K562 (cell line): ENCODE data around the gene CACNA1S. TPM values are rescaled to one million over a fixed set of nuclear protein-coding genes. Genes with fewer than 3 reads are reported as not detected.
A peak's percentile ranks its signal among the peaks of the same experiment; 100 is the strongest.

Experiments
- CBFB ChIP-seq: sonication (generic); formaldehyde crosslinking; IDR thresholded peaks from 2 replicates; pipeline ENCODE4 v1.4.0; 2020; ENCODE audit warnings: mild to moderate bottlenecking, missing genetic modification reagents
- CREM ChIP-seq: IDR thresholded peaks from 2 replicates; pipeline ENCODE4 v1.6.1; 2014; ENCODE audit warnings: antibody characterized with exemption, low read depth
- GTF2B ChIP-seq: IDR thresholded peaks from 2 replicates; pipeline ENCODE4 v1.6.1; 2011; ENCODE audit not compliant: insufficient read length; ENCODE audit errors: extremely low read depth
- IFI16 ChIP-seq: fragments of 250-450 bp; sonication (Bioruptor Pico); IDR thresholded peaks from 2 replicates; pipeline ENCODE4 v2.1.2; 2022; ENCODE audit warnings: mild to moderate bottlenecking, inconsistent platforms
- L3MBTL2 ChIP-seq: fragments of 450-650 bp; IDR thresholded peaks from 2 replicates; pipeline ENCODE4 v1.6.1; 2016; ENCODE audit warnings: mild to moderate bottlenecking, moderate library complexity
- MAFF ChIP-seq: IDR thresholded peaks from 2 replicates; pipeline ENCODE4 v1.6.1; 2012; ENCODE audit warnings: low read length, improper control_type of control experiment
- MYNN ChIP-seq, 2 experiments: sonication (generic); formaldehyde crosslinking in 1 of 2; IDR thresholded peaks; 2 replicates each; pipeline versions ENCODE4 v1.5.0 to v1.6.1; 2016 to 2020; ENCODE audit warnings: antibody characterized with exemption in 1 of 2, missing genetic modification reagents in 1 of 2
- NCOA1 ChIP-seq: fragments of 450-650 bp; IDR thresholded peaks from 2 replicates; pipeline ENCODE4 v1.6.1; 2016; ENCODE audit warnings: low read depth
- NRF1 ChIP-seq, 2 experiments: fragments of 450-650 bp; IDR thresholded peaks in 1 of 2; conservative IDR thresholded peaks in 1 of 2; 2 replicates each; pipeline ENCODE4 v1.6.1; 2014; ENCODE audit warnings: mild to moderate bottlenecking in 2 of 2
- POLR2G ChIP-seq: fragments of 200-400 bp; formaldehyde crosslinking; IDR thresholded peaks from 2 replicates; pipeline ENCODE4 v1.6.1; 2017; ENCODE audit warnings: low read depth, mild to moderate bottlenecking, antibody characterized with exemption, low read length, moderate library complexity
- SMARCC2 ChIP-seq: fragments of 450-650 bp; IDR thresholded peaks from 2 replicates; pipeline ENCODE4 v1.6.1; 2017; ENCODE audit warnings: antibody characterized with exemption, moderate library complexity, mild to moderate bottlenecking, low read depth
- SPI1 ChIP-seq: IDR thresholded peaks from 2 replicates; pipeline ENCODE4 v1.6.1; 2011; ENCODE audit warnings: low read depth, low read length, control low read depth, borderline replicate concordance
- SREBF1 ChIP-seq: fragments of 150-350 bp; IDR thresholded peaks from 2 replicates; pipeline ENCODE4 v1.6.1; 2014; ENCODE audit warnings: antibody characterized with exemption, low read depth, low read length, borderline replicate concordance
- TAF7 ChIP-seq: fragments of 450-650 bp; IDR thresholded peaks from 2 replicates; pipeline ENCODE4 v1.6.1; 2016; ENCODE audit warnings: missing genetic modification characterization, missing compliant biosample characterization
- TARDBP ChIP-seq: fragments of 450-650 bp; IDR thresholded peaks from 2 replicates; pipeline ENCODE4 v1.6.1; 2016
- TBL1XR1 ChIP-seq, 2 experiments: IDR thresholded peaks; 2 replicates each; pipeline ENCODE4 v1.6.1; 2012; ENCODE audit warnings: improper control_type of control experiment in 2 of 2, low read length in 2 of 2, mild to moderate bottlenecking in 1 of 2
- THAP12 ChIP-seq: fragments of 250-450 bp; sonication (Bioruptor Pico); IDR thresholded peaks from 2 replicates; pipeline ENCODE4 v1.9.0; 2021; ENCODE audit warnings: mild to moderate bottlenecking, inconsistent platforms
- TOE1 ChIP-seq, 2 experiments: fragments of 450-650 bp in 1 of 2; sonication (generic) in 1 of 2; formaldehyde crosslinking in 1 of 2; IDR thresholded peaks; 2 replicates each; pipeline versions ENCODE4 v1.7.1 to v1.8.0; 2016 to 2022; ENCODE audit warnings: borderline replicate concordance in 2 of 2, mild to moderate bottlenecking in 2 of 2, antibody characterized with exemption in 1 of 2, inconsistent platforms in 1 of 2, low read depth in 1 of 2, missing genetic modification reagents in 1 of 2, moderate library complexity in 1 of 2
- ZNF395 ChIP-seq: fragments of 200-800 bp; sonication (Bioruptor generic); IDR thresholded peaks from 2 replicates; pipeline ENCODE4 v1.6.1; 2017; ENCODE audit warnings: missing genetic modification characterization, missing compliant biosample characterization
- ZNF512 ChIP-seq: IDR thresholded peaks from 2 replicates; pipeline ENCODE4 v1.6.1; 2016; ENCODE audit warnings: missing genetic modification characterization, missing compliant biosample characterization
- ZNF717 ChIP-seq: fragments of 250-450 bp; sonication (Bioruptor Pico); IDR thresholded peaks from 2 replicates; pipeline ENCODE4 v1.5.0; 2021
- ZNF785 ChIP-seq: fragments of 250-450 bp; sonication (Bioruptor Pico); IDR thresholded peaks from 2 replicates; pipeline ENCODE4 v1.4.0; 2020; ENCODE audit warnings: mild to moderate bottlenecking
- polyA plus RNA-seq, 8 experiments: library from polyadenylated mRNA; depleted of rRNA in 4 of 8; stranded (reverse) in 5 of 8; unstranded in 3 of 8; fragments of >200 nt; fragmentation: Nextera tagmentation in 2 of 8; fragmentation: Illumina TruSeq in 1 of 8; extraction: Ambion mirVana in 2 of 8; extraction: Trizol in 1 of 8; gene quantifications; 2 replicates each; pipeline versions ENCODE4 v1.2.1 to v1.2.3, GENCODE V29; 2011 to 2014; ENCODE audit warnings: inconsistent platforms in 1 of 8, missing spikeins in 1 of 8
- total RNA-seq, 7 experiments: library from RNA; depleted of rRNA in 6 of 7; stranded (reverse); fragments of >200 nt in 6 of 7; fragmentation: Illumina TruSeq in 2 of 7; extraction: Trizol in 2 of 7; gene quantifications; 2 replicates each; pipeline versions ENCODE4 v1.2.1 to v1.2.3, GENCODE V29; 2011 to 2021; ENCODE audit warnings: low replicate concordance in 1 of 7

The CACNA1S gene
- total and polyA plus RNA-seq, 9 of the 15 experiments (the other 6 are each of a cell fraction or from before 2014, with no cell fraction given), result not detected

GRCh38 chr1:201015551-201016091 is 96.6 kb downstream of the CACNA1S start (continued):
- TF ChIP-seq TBL1XR1 (IDR thresholded peaks at IDR 0.05; ENCODE audit: low read length in 2 of 2) (peak in 1 of 2 experiments; percentile 68; a peak in 1 of 4 replicates), CREM (peak; percentile 57), NRF1 (conservative IDR thresholded peaks at IDR 0.05 in 1 of 2, IDR thresholded peaks at IDR 0.05 in 1 of 2) (no peak), ZNF785 (CRISPR knock-in tag) (no peak), GTF2B (no peak), MYNN (IDR thresholded peaks at IDR 0.05) (peak; percentile 83), MYNN (CRISPR knock-in tag; IDR thresholded peaks at IDR 0.05) (no peak), TOE1 (IDR thresholded peaks at IDR 0.05; ENCODE audit: borderline replicate concordance) (no peak), TOE1 (CRISPR knock-in tag; IDR thresholded peaks at IDR 0.05; ENCODE audit: borderline replicate concordance, low read depth) (no peak), CBFB (CRISPR knock-in tag) (no peak), TAF7 (tag) (no peak), SPI1 (peak; percentile 81), ZNF717 (CRISPR knock-in tag) (no peak), ZNF395 (no peak), IFI16 (CRISPR knock-in tag) (no peak), THAP12 (CRISPR knock-in tag) (no peak), NCOA1 (peak; percentile 54; the same call in 1 of the 2 replicates), L3MBTL2 (no peak), TARDBP (no peak; the same call in 1 of the 2 replicates), ZNF512 (tag) (no peak), SREBF1 (no peak), SMARCC2 (peak; percentile 68; the same call in 1 of the 2 replicates), MAFF (peak; percentile 22; the same call in 1 of the 2 replicates), POLR2G (no peak)
